ENCODE results near the gene PCDHA1.
A peak's percentile ranks its signal among the peaks of the same experiment; 100 is the strongest.

The PCDHA1 gene

GRCh38 chr5:141040093-141040770 lies 254.3 kb downstream of the PCDHA1 start (continued):
- TF ChIP-seq PBX3 (CRISPR knock-in tag; IDR thresholded peaks at IDR 0.05) (no peak), ZNF501 (tag by site-specific recombination; IDR thresholded peaks at IDR 0.05) (no peak), ZBTB6 (tag by site-specific recombination; IDR thresholded peaks at IDR 0.05) (no peak), ZNF555 (tag by site-specific recombination; conservative IDR thresholded peaks at IDR 0.05) (no peak), OSR2 (tag by site-specific recombination; IDR thresholded peaks at IDR 0.05) (no peak), ZNF626 (tag by site-specific recombination; IDR thresholded peaks at IDR 0.05) (no peak)

- H3K4me1 ChIP-seq (ENCODE audit: control insufficient read depth, insufficient read depth, low read length), result peaks cover 14% of the 10 kb centered on the region
- no peaks in the 10 kb centered on the region for H3K36me3 ChIP-seq (ENCODE audit: control insufficient read depth in 2 of 2, insufficient read depth in 1 of 2, low read length in 2 of 2)
- H3K9me3 ChIP-seq (ENCODE audit: control insufficient read depth, insufficient read depth, low read depth, low read length), result no peaks in the 10 kb centered on the region
- H3K27ac ChIP-seq (ENCODE audit: extremely low read depth, low read depth, low read length), result peak overlapping the region; percentile 25; the same call in 1 of the 2 replicates
- POLR2A ChIA-PET, result interaction anchor here (0.9 to 2.3 kb wide), 2 partner anchors 75 to 172 kb away, joined by 3 to 11 read pairs; partner anchors contain the start of gene PCDHAC2
- peak overlapping the region; percentile 32 for H3K4me3 ChIP-seq (ENCODE audit: low read depth, low read length)
- CTCF ChIA-PET, result interaction anchor here (0.6 to 3.8 kb wide), 32 partner anchors 8 to 256 kb away, joined by 3 to 81 read pairs (median 4); partner anchors contain the start of genes PCDHA10, PCDHA11, PCDHA13 and PCDHA8
- TF ChIP-seq, protein P1, sequence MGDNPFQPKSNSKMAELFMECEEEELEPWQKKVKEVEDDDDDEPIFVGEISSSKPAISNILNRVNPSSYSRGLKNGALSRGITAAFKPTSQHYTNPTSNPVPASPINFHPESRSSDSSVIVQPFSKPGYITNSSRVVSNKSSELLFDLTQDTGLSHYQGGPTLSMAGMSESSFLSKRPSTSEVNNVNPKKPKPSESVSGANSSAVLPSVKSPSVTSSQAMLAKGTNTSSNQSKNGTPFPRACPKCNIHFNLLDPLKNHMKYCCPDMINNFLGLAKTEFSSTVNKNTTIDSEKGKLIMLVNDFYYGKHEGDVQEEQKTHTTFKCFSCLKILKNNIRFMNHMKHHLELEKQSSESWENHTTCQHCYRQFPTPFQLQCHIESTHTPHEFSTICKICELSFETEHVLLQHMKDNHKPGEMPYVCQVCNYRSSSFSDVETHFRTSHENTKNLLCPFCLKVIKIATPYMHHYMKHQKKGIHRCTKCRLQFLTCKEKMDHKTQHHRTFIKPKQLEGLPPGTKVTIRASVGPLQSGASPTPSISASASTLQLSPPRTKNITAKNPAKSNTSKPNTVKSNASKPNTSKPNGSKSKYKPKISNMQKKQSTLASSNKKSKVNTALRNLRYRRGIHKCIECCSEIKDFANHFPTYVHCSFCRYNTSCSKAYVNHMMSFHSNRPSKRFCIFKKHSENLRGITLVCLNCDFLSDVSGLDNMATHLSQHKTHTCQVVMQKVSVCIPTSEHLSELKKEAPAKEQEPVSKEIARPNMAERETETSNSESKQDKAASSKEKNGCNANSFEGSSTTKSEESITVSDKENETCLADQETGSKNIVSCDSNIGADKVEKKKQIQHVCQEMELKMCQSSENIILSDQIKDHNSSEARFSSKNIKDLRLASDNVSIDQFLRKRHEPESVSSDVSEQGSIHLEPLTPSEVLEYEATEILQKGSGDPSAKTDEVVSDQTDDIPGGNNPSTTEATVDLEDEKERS (tag by site-specific recombination; IDR thresholded peaks at IDR 0.05), result 0 out of 2 replicates have a peak, but pooled peaks have one; percentile 9
- peak; percentile 78; the same call in 1 of the 2 replicates for TF ChIP-seq ZNF518A (tag by site-specific recombination; conservative IDR thresholded peaks at IDR 0.05; ENCODE audit: low read depth)
- TF ChIP-seq EGR2 (tag by site-specific recombination; IDR thresholded peaks at IDR 0.05; ENCODE audit: low read depth), result no peak
- TF ChIP-seq KLF16 (tag by site-specific recombination; IDR thresholded peaks at IDR 0.05), result 0 out of 2 replicates have a peak, but pooled peaks have one; percentile 22
- TF ChIP-seq SP2 (tag by site-specific recombination; IDR thresholded peaks at IDR 0.05), result peak; percentile 78
- TF ChIP-seq ZNF202 (tag by site-specific recombination; IDR thresholded peaks at IDR 0.05; ENCODE audit: borderline replicate concordance), result no peak
- peak; percentile 77; the same call in 1 of the 2 replicates for TF ChIP-seq GFI1B (tag by site-specific recombination; IDR thresholded peaks at IDR 0.05)
- TF ChIP-seq ZNF629 (tag by site-specific recombination; IDR thresholded peaks at IDR 0.05), result peak; percentile 87
- TF ChIP-seq, protein P2, sequence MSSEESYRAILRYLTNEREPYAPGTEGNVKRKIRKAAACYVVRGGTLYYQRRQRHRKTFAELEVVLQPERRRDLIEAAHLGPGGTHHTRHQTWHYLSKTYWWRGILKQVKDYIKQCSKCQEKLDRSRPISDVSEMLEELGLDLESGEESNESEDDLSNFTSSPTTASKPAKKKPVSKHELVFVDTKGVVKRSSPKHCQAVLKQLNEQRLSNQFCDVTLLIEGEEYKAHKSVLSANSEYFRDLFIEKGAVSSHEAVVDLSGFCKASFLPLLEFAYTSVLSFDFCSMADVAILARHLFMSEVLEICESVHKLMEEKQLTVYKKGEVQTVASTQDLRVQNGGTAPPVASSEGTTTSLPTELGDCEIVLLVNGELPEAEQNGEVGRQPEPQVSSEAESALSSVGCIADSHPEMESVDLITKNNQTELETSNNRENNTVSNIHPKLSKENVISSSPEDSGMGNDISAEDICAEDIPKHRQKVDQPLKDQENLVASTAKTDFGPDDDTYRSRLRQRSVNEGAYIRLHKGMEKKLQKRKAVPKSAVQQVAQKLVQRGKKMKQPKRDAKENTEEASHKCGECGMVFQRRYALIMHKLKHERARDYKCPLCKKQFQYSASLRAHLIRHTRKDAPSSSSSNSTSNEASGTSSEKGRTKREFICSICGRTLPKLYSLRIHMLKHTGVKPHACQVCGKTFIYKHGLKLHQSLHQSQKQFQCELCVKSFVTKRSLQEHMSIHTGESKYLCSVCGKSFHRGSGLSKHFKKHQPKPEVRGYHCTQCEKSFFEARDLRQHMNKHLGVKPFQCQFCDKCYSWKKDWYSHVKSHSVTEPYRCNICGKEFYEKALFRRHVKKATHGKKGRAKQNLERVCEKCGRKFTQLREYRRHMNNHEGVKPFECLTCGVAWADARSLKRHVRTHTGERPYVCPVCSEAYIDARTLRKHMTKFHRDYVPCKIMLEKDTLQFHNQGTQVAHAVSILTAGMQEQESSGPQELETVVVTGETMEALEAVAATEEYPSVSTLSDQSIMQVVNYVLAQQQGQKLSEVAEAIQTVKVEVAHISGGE (tag by site-specific recombination; conservative IDR thresholded peaks at IDR 0.05; ENCODE audit: low read depth), result peak; percentile 47; the same call in 1 of the 2 replicates
- TF ChIP-seq ZNF324 (tag by site-specific recombination; IDR thresholded peaks at IDR 0.05), result 0 out of 2 replicates have a peak, but pooled peaks have one; percentile 44
Measured at GRCh38 chr5:141040771-141041426, 255.0 kb downstream of the PCDHA1 start.
